A549 (cell line): ENCODE results near the gene SHC3. TPM values are rescaled to one million over a fixed set of nuclear protein-coding genes. Genes with fewer than 3 reads are reported as not detected.

Experiments
- ATAC-seq, 2 experiments: fragments of 200-7000 bp in 1 of 2; fragments of >200 bp in 1 of 2; cut with Nextera tagmentation in 1 of 2; cut with Tn5 transposase in 1 of 2; 3 replicates each; pipeline versions ENCODE4 v1.8.0 to v1.9.1; 2018 to 2020; ENCODE audit warnings: mild to moderate bottlenecking in 1 of 2, moderate library complexity in 1 of 2
- CTCF ChIA-PET: fragments of 300-600 bp; sonication (Branson Sonifier 250); formaldehyde crosslinking; extraction: SDS; loops from one replicate; lab custom pipeline; 2021; ENCODE audit warnings: antibody characterized with exemption, inconsistent platforms; lab: Yijun Ruan, JAX
- POLR2A ChIA-PET: fragments of 350-600 bp; formaldehyde crosslinking; extraction: SDS; loops from one replicate; lab custom pipeline; 2021; ENCODE audit warnings: antibody characterized with exemption, inconsistent platforms; lab: Yijun Ruan, JAX
- DNase-seq, 2 experiments: peaks; one replicate each; pipeline versions ENCODE4 v3.0.0 to v3.0.0-alpha.2; 2011 to 2016; ENCODE audit warnings: low read depth in 1 of 2, low spot score in 1 of 2
- FAIRE-seq: peaks from 2 replicates; lab custom pipeline; 2011; peaks lifted over from hg19 to GRCh38; lab: Jason Lieb, UNC
- H3K27ac ChIP-seq, 2 experiments: fragments of >200 bp; sonication (Bioruptor Twin); formaldehyde crosslinking; 3 replicates each; pipeline ENCODE4 v1.5.1; 2016 to 2017
- H3K4me1 ChIP-seq: fragments of >200 bp; sonication (Bioruptor Twin); formaldehyde crosslinking; 3 replicates; pipeline ENCODE4 v1.6.1; 2016
- H3K4me2 ChIP-seq: fragments of >200 bp; sonication (Bioruptor Twin); formaldehyde crosslinking; 3 replicates; pipeline ENCODE4 v1.6.1; 2016
- H3K4me3 ChIP-seq: fragments of >200 bp; sonication (Bioruptor Twin); formaldehyde crosslinking; 3 replicates; pipeline ENCODE4 v1.5.1; 2016
- H3K9me3 ChIP-seq: fragments of >200 bp; sonication (Bioruptor Twin); formaldehyde crosslinking; 3 replicates; pipeline ENCODE4 v1.6.1; 2016
- ATOH8 ChIP-seq: fragments of 250-450 bp; sonication (Bioruptor Pico); IDR thresholded peaks from 2 replicates; pipeline ENCODE4 v1.5.0; 2020; ENCODE audit warnings: low read depth, mild to moderate bottlenecking, moderate library complexity
- CBX8 ChIP-seq: fragments of 200-600 bp; sonication (generic); IDR thresholded peaks from 2 replicates; pipeline ENCODE4 v1.6.1; 2016
- CTCF ChIP-seq: fragments of >200 bp; sonication (Bioruptor Twin); formaldehyde crosslinking; IDR thresholded peaks from 3 replicates; pipeline ENCODE4 v1.5.1; 2016
- EHF ChIP-seq: fragments of 250-450 bp; sonication (Bioruptor Pico); IDR thresholded peaks from 2 replicates; pipeline ENCODE4 v1.5.0; 2020; ENCODE audit warnings: mild to moderate bottlenecking
- ELK1 ChIP-seq: fragments of 150-350 bp; IDR thresholded peaks from 2 replicates; pipeline ENCODE4 v1.6.1; 2014; ENCODE audit warnings: low read depth, mild to moderate bottlenecking, low read length
- ESRRA ChIP-seq: fragments of 150-350 bp; IDR thresholded peaks from 2 replicates; pipeline ENCODE4 v1.6.1; 2014; ENCODE audit warnings: mild to moderate bottlenecking, low read length, borderline replicate concordance
- FOXS1 ChIP-seq: fragments of 250-450 bp; sonication (Bioruptor Pico); IDR thresholded peaks from 2 replicates; pipeline ENCODE4 v1.5.0; 2020; ENCODE audit warnings: mild to moderate bottlenecking, moderate library complexity
- HOXA7 ChIP-seq: fragments of 250-450 bp; sonication (Bioruptor Pico); IDR thresholded peaks from 2 replicates; pipeline ENCODE4 v1.5.0; 2020; ENCODE audit warnings: mild to moderate bottlenecking, moderate library complexity
- HOXB13 ChIP-seq: fragments of 250-450 bp; sonication (Bioruptor Pico); IDR thresholded peaks from 2 replicates; pipeline ENCODE4 v1.5.0; 2020; ENCODE audit warnings: low read depth, mild to moderate bottlenecking, moderate library complexity
- KDM5A ChIP-seq: fragments of 200-600 bp; sonication (generic); IDR thresholded peaks from 2 replicates; pipeline ENCODE4 v1.6.1; 2016; ENCODE audit warnings: antibody characterized with exemption, mild to moderate bottlenecking
- MAFK ChIP-seq: fragments of 450-650 bp; IDR thresholded peaks from 2 replicates; pipeline ENCODE4 v1.6.1; 2014; ENCODE audit not compliant: partially characterized antibody
- MAZ ChIP-seq: fragments of 150-350 bp; IDR thresholded peaks from 2 replicates; pipeline ENCODE4 v1.6.1; 2014; ENCODE audit warnings: antibody characterized with exemption, low read depth, low read length, borderline replicate concordance
- NFE2L2 ChIP-seq: fragments of 150-350 bp; conservative IDR thresholded peaks from 2 replicates; pipeline ENCODE4 v1.6.1; 2014; ENCODE audit warnings: low read length
- NR3C1 ChIP-seq: fragments of >200 bp; sonication (Bioruptor Twin); formaldehyde crosslinking; IDR thresholded peaks from 3 replicates; pipeline ENCODE4 v1.6.1; 2017
- PBX3 ChIP-seq: IDR thresholded peaks from 2 replicates; pipeline ENCODE4 v1.6.1; 2012
- PHF8 ChIP-seq: fragments of 200-600 bp; sonication (generic); IDR thresholded peaks from 2 replicates; pipeline ENCODE4 v1.6.1; 2016; ENCODE audit warnings: low read depth, mild to moderate bottlenecking, antibody characterized with exemption, moderate library complexity, borderline replicate concordance
- POLR2AphosphoS2 ChIP-seq: conservative IDR thresholded peaks from 2 replicates; pipeline ENCODE4 v1.6.1; 2012; ENCODE audit warnings: low read length, improper control_type of control experiment, inconsistent platforms
- RNF2 ChIP-seq: fragments of 200-600 bp; sonication (generic); IDR thresholded peaks from 2 replicates; pipeline ENCODE4 v1.6.1; 2016; ENCODE audit warnings: low read depth, mild to moderate bottlenecking, antibody characterized with exemption, moderate library complexity, borderline replicate concordance
- SREBF2 ChIP-seq: fragments of 450-650 bp; IDR thresholded peaks from 2 replicates; pipeline ENCODE4 v1.6.1; 2014; ENCODE audit warnings: mild to moderate bottlenecking, moderate library complexity
- TFCP2L1 ChIP-seq: fragments of 250-450 bp; sonication (Bioruptor Pico); IDR thresholded peaks from 2 replicates; pipeline ENCODE4 v1.5.0; 2021; ENCODE audit warnings: mild to moderate bottlenecking
- TP53 ChIP-seq: fragments of 250-450 bp; sonication (Bioruptor Pico); IDR thresholded peaks from 2 replicates; pipeline ENCODE4 v1.5.0; 2021; ENCODE audit warnings: mild to moderate bottlenecking, moderate library complexity
- USF2 ChIP-seq: fragments of 450-650 bp; IDR thresholded peaks from 2 replicates; pipeline ENCODE4 v1.6.1; 2014; ENCODE audit warnings: antibody characterized with exemption
- ZC3H11A ChIP-seq: fragments of 450-650 bp; IDR thresholded peaks from 2 replicates; pipeline ENCODE4 v1.6.1; 2014; ENCODE audit warnings: antibody characterized with exemption, mild to moderate bottlenecking
- ZSCAN20 ChIP-seq: fragments of 250-450 bp; sonication (Bioruptor Pico); IDR thresholded peaks from 2 replicates; pipeline ENCODE4 v1.8.0; 2022; ENCODE audit warnings: mild to moderate bottlenecking, moderate library complexity
- WGBS: methylation state at CpG from one replicate; pipeline ENCODE4 v1.1.6; 2017; ENCODE audit errors: missing lambda C conversion rate; 5-methylcytosine and 5-hydroxymethylcytosine counted together
- polyA plus RNA-seq, 4 experiments: library from polyadenylated mRNA; depleted of rRNA in 3 of 4; stranded (reverse); fragments of >200 nt; fragmentation: RNase III in 1 of 4; extraction: RNeasy Plus Mini Kit Qiagen cat#74134 plus additional on column Dnase treatment in 1 of 4; gene quantifications; 2 replicates in 3 of 4; 3 replicates in 1 of 4; pipeline ENCODE4 v1.2.3, GENCODE V29; 2011 to 2017

The SHC3 gene
- polyA plus RNA-seq, 2 of the 4 experiments (the other 2 are of a cell fraction) = 0.09 to 0.88 TPM

GRCh38 chr9:89083626-89084025, 95.0 kb downstream of the SHC3 start:
- no peak overlapping the region for H3K4me2 ChIP-seq
- no peaks in the 10 kb centered on the region for H3K9me3 ChIP-seq
- H3K4me3 ChIP-seq = no peak overlapping the region
- no peak for DNase-seq
- TF ChIP-seq CBX8 (no peak), EHF (CRISPR knock-in tag) (no peak), ATOH8 (no peak), MAFK (no peak), MAZ (no peak)
- CTCF ChIA-PET = no interaction called here
- no peak overlapping the region for H3K27ac ChIP-seq
- no peaks in the 10 kb centered on the region for H3K4me1 ChIP-seq
- no peak for ATAC-seq
- WGBS = 49% methylated on average over 6 of the region's 6 CpGs
- POLR2A ChIA-PET = no interaction called here
- no peak for FAIRE-seq

- Histone ChIP-seq H3K4me3 (no peak overlapping the region), H3K27ac (no peak overlapping the region), H3K4me2 (no peak overlapping the region), H3K9me3 (no peaks in the 10 kb centered on the region), H3K4me1 (no peaks in the 10 kb centered on the region)
- FAIRE-seq (no peak), DNase-seq (no peak), ATAC-seq (no peak)
- WGBS = 66% methylated on average over 3 of the region's 3 CpGs
- ChIA-PET CTCF (interaction anchor here (1.1 kb wide), 1 partner anchor 56 kb away, joined by 3 read pairs; no protein-coding TSS in a partner anchor), POLR2A (no interaction called here)
- TF ChIP-seq ELK1 = no peak
- no peak for TF ChIP-seq TFCP2L1 (CRISPR knock-in tag)
- no peak for TF ChIP-seq PBX3
- TF ChIP-seq CTCF = no peak
- no peak for TF ChIP-seq KDM5A
- TF ChIP-seq TP53 = no peak
- no peak for TF ChIP-seq SREBF2
- TF ChIP-seq USF2 = no peak
- TF ChIP-seq FOXS1 (CRISPR knock-in tag) = no peak
- no peak for TF ChIP-seq RNF2
- TF ChIP-seq NR3C1 = no peak
- no peak for TF ChIP-seq HOXA7 (CRISPR knock-in tag)
- TF ChIP-seq ZC3H11A = no peak
- TF ChIP-seq POLR2AphosphoS2 = no peak
- TF ChIP-seq EHF (CRISPR knock-in tag) = no peak
- TF ChIP-seq ZSCAN20 (CRISPR knock-in tag) = no peak
- TF ChIP-seq ESRRA = no peak
- TF ChIP-seq NFE2L2 = no peak
- TF ChIP-seq PHF8 = no peak
- TF ChIP-seq HOXB13 (CRISPR knock-in tag) = no peak
These were observed 98.4 kb downstream of the SHC3 start for GRCh38 chr9:89080193-89080592.
